ENCODE data around the gene OLFM1. TPM values are rescaled to one million over a fixed set of nuclear protein-coding genes. Genes with fewer than 3 reads are reported as not detected.

Gene OLFM1
- total RNA-seq, 1 donor: 0.43 TPM

DNA sequence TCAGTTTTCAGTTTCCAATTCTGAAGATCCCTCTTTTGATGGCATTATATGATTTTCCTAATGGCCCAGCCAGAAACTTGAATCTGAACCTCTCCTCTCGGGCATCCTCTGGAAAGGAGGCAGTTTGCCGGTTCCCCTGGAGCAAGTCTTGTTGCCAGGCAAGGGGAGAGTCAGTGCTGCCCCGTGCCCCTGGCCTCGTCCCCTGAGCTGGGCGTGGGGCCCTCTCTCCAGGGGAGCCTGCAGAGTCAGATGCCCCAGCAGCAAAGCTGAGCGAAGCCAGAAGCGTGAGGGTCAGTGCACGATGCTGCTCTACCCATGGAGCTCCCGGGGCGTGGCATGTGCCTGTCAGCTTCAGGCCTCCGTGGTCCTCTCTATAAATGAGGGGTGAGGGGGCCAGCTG is 14.0 kb downstream of the OLFM1 start:
- TF ChIP-seq, protein P1, sequence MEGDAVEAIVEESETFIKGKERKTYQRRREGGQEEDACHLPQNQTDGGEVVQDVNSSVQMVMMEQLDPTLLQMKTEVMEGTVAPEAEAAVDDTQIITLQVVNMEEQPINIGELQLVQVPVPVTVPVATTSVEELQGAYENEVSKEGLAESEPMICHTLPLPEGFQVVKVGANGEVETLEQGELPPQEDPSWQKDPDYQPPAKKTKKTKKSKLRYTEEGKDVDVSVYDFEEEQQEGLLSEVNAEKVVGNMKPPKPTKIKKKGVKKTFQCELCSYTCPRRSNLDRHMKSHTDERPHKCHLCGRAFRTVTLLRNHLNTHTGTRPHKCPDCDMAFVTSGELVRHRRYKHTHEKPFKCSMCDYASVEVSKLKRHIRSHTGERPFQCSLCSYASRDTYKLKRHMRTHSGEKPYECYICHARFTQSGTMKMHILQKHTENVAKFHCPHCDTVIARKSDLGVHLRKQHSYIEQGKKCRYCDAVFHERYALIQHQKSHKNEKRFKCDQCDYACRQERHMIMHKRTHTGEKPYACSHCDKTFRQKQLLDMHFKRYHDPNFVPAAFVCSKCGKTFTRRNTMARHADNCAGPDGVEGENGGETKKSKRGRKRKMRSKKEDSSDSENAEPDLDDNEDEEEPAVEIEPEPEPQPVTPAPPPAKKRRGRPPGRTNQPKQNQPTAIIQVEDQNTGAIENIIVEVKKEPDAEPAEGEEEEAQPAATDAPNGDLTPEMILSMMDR (IDR thresholded peaks at IDR 0.05; ENCODE audit: insufficient read depth, low read depth, low read length): no peak
- H3K4me3 ChIP-seq (ENCODE audit: low read depth, low read length): no peak overlapping the region
- no peak for DNase-seq (ENCODE audit: low read depth)

DNA sequence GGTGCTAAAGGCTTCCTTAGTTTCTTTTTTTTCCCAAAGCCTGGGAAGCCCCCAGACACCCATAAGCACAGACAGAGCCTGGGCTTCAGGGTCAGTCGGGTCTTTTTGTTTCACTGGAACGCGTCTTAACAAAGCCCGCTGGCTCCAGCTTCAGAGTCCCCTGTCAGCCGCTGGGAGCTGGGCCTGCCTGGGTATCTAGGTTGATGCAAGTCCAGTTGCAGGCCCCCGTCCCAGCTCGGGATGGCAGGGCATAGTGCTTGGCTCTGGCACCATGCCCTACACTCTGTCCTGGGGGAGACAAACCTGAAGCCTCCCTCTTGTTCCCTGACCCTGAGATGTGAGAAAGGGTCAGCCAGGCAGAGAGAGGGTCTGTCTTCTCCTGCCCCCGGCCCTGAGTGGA is 14.5 kb downstream of the OLFM1 start:
- no peak overlapping the region for H3K4me3 ChIP-seq (ENCODE audit: low read depth, low read length)
- TF ChIP-seq, protein P1 (IDR thresholded peaks at IDR 0.05; ENCODE audit: insufficient read depth, low read depth, low read length): no peak
- DNase-seq (ENCODE audit: low read depth): no peak

DNA sequence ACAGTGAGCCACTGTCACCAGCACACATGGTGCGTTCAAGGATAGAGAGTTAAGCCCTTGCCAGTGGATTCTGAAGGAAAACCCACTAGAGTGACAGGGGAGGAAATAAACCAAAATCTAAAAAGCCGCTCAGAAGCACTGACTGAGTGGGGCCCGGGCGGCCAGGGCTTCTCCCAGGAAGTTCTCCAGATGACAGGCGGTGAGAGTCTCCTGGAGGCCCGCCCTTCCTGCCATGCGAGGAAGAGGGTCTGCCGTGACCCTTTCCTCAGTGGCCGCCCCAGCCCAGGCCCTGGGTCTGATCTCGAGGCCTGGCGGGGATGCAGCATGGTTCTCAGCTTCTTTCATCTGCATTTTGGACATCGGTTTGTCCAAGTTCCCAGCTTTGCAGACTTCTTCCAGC is 14.9 kb downstream of the OLFM1 start:
- DNase-seq (ENCODE audit: low read depth): no peak
- TF ChIP-seq, protein P1 (IDR thresholded peaks at IDR 0.05; ENCODE audit: insufficient read depth, low read depth, low read length): no peak
- H3K4me3 ChIP-seq (ENCODE audit: low read depth, low read length): no peak overlapping the region

DNA sequence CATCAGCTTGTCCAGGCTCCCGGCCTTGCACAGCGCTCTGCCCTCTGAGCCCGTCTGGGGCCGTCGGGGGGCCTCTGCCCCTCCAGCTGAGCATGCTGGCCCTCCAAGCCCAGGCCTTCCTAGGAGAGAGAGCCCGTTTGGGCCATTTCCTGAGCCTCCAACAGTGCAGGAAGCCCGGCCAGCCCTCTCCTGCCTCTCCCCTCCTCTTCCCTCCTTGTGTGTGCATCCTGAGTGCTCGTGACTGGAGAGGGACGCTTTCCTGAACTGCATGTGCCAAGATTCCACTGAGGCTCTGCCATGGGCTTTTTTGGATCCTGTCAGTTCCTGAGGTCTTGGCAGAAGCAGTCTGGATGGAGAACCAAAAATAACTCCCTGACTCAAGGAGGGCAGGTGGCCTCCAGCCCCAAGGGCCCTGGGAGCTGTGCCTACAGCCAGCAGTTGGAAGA is 15.6 kb downstream of the OLFM1 start:
- TF ChIP-seq, protein P1 (IDR thresholded peaks at IDR 0.05; ENCODE audit: insufficient read depth, low read depth, low read length): no peak
- no peak for DNase-seq (ENCODE audit: low read depth)
- no peak overlapping the region for H3K4me3 ChIP-seq (ENCODE audit: low read depth, low read length)

DNA sequence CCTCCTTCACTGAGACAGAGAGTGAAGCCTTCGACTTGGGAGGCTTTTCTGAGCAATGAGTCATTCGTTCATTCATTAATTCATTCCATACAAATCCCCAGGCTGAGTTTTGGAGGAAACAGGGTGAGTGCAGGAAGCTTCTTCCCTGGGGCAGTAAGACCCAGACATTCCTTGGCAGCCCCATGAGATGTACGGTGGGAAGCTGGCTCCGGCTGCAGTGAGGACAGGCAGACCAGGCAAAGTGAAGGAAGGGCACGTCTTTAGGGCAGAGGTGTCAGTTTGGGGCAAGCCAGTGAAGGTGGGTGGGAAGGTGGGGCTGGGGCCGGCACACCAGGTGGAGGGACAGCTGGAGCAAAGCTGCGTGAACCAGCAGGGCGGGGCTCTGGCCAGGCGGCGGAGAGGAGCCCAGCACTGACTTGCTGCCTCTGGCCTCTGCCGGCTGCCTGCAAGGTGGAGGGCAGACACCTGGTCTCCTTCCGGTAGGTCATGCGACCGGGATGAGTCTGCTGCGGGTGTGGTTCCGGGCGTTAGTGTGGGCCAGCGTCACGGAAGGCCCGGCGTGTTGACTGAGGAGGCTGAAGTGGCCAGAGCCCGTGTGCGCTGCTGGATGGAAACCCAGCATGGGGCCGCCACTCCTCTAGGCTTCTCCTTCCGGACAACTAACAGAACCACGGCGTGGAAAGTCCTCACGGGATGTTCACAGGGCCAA is 16.6 kb downstream of the OLFM1 start:
- TF ChIP-seq, protein P1 (IDR thresholded peaks at IDR 0.05; ENCODE audit: insufficient read depth, low read depth, low read length): no peak

DNA sequence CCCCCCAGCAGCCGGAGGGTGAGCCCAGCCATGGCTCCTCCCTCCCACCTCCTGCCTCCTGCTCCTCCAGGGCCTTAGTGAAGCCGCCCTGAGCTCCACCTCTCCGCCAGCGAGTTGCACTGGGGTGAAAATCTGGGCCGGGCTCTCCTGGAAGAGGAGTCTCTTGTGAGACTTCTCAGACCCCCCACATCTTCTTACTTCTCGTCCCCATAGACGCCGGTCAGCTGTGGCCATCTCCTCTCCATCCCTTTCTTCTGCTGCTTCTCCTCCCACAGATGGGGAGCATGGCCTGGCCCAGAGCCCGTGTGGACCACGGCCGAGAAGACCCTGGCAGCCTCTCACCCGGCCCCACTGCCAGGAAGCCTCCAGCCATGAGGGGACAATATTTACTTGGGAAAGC is 17.3 kb downstream of the OLFM1 start:
- TF ChIP-seq, protein P1 (IDR thresholded peaks at IDR 0.05; ENCODE audit: insufficient read depth, low read depth, low read length): no peak
- no peak for DNase-seq (ENCODE audit: low read depth)
- no peak overlapping the region for H3K4me3 ChIP-seq (ENCODE audit: low read depth, low read length)

More for the DNA sequence above, 16.6 kb downstream of the OLFM1 start:
- DNase-seq (ENCODE audit: low read depth): no peak
- H3K4me3 ChIP-seq (ENCODE audit: low read depth, low read length): no peak overlapping the region
